Occipital lobe (tissue), 2 donors: ENCODE results near the gene FBXL17. TPM values are rescaled to one million over a fixed set of nuclear protein-coding genes. Genes with fewer than 3 reads are reported as not detected.
A peak's percentile ranks its signal among the peaks of the same experiment; 100 is the strongest.
"Not testable (repeated sequence)": the region's sequence is repeated elsewhere in the genome, so short reads cannot be mapped to it uniquely, and the experiment has no call there.

Experiments
- DNase-seq: peaks from one replicate; lab custom pipeline; 2025; lab: John Stamatoyannopoulos, UW
- total RNA-seq: library from RNA; depleted of rRNA; stranded (reverse); fragments of >200 nt; gene quantifications from one replicate; pipeline ENCODE4 v1.2.3, GENCODE V29; 2014

Gene FBXL17
- total RNA-seq, 1 donor from 2014 or later = 75.0 TPM

- DNase-seq = no peak
Observed at GRCh38 chr5:108312258-108312657, 69.6 kb downstream of the FBXL17 start.

GRCh38 chr5:108311682-108312081 lies 70.2 kb downstream of the FBXL17 start:
- no peak for DNase-seq

DNA sequence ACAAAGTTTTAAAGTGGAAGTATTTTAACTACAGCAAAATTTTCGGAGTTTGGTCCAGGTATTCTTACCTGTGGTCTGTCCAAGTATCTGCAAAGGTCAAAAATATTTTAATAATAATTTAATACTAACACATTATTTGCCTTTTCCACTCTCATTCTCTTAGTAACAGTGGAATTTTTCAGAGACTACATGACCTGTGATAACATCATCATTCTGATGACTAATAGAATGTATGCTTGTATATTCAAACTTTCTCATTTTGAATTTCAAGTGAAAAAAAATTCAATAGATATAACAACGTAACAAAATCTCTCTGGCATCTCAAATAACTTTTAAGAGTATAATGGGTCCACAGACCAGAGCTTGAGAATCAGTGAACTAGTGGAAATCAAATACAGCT lies 78.3 kb downstream of the FBXL17 start:
- DNase-seq = no peak

DNA sequence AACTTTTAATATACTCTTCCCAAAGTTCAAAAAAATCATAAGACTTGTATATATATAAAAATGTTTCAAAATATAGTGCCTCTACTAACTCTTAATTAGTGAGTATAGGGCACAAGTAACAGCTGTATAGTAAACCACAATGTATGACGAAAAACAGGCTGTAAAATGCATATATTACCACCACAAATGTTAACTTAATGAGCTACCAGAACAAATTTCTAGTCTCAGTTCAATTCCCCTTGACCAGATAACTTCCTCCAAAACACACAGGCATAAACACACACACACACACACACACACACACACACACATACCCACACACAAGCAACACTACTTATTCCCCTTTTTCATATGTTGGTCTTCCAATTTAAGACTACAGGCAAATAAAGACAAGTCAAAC lies 78.8 kb downstream of the FBXL17 start:
- DNase-seq = no peak

DNA sequence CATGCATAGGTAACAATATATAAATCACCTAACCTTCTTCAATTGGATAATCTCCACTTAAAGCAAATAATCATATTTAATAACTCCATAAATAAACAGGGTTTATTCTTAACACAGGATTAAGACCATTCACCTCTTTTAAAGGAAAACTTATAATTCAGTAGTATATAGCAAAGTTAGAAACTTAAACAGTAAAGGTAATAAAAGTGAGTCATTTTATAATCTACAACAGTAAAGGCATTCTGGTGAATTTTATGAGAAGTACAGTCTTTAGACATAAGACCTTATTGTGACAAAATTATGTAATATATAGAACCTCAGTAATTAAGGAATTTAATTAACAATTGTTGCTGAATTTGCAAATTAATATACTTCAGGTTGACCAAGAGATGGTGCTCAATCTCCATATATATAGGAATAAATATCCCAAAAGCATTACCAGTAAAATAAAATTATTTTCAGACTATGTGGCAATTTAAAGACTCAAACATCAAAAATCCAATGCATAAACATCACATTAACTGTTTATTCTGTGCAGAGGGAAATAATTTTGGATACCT lies 84.8 kb downstream of the FBXL17 start:
- DNase-seq = no peak

DNA sequence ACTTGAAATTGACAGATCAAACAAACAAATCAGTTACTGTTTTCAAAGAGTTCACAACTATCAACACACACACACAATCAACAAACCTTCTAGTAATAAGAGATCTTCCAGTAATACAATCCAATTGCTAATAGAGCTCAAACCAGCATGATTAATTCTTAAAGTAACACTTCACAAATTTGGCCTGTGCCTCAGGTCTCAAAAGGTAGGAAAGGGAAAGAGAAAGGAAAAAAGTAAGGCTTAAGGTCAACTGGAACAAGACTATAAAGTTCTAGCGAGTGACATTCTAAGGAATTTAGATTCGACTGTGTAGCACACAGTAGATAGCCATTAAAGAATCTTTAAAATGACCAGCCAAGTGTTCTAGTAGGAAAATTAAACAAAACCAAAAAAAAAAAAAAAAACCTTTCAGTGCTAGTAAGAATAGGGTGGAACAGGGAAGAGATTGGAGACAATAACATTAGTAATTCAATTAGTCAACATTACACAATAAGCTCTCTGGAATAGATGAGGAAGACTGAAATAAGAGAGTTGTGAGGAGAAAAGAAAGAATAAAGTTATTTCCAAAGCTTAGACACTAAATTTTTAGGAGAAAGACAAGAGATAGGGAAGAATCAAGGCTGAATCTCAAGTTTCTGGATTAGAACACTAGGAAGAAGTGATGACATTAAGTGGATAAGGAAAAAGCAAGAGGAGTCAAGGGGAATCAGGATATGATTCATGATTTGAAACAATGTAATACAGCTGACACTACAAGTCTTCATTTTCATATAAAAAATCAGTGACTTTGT lies 86.1 kb downstream of the FBXL17 start:
- no peak for DNase-seq

DNA sequence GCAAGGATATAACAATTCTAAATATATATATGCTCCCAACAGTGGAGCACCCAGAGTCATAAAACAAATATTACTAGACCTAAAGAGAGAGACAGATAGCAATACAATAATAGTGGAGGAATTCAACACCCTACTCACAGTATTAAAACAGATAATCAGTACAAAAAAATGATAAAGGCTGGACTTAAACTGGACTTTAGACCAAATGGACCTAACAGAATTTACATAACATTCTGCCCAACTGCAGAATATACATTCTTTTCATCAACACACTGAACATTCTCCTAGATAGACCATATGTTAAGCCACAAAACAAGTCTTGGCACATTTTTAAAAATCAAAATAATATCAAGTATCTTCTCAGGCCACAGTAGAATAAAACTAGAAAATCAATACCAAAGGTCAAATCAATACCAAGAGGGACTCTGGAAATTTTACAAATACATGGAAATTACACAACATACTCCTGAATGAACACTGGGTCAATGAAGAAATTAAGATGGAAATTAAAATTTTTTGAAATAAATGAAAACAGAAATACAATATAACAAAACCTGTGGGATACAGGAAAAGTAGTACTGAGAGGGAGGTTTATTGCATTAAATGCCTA lies 100.8 kb downstream of the FBXL17 start:
- DNase-seq = no peak

- DNase-seq = no peak
Observed at GRCh38 chr5:108280248-108280647, 101.7 kb downstream of the FBXL17 start.

DNA sequence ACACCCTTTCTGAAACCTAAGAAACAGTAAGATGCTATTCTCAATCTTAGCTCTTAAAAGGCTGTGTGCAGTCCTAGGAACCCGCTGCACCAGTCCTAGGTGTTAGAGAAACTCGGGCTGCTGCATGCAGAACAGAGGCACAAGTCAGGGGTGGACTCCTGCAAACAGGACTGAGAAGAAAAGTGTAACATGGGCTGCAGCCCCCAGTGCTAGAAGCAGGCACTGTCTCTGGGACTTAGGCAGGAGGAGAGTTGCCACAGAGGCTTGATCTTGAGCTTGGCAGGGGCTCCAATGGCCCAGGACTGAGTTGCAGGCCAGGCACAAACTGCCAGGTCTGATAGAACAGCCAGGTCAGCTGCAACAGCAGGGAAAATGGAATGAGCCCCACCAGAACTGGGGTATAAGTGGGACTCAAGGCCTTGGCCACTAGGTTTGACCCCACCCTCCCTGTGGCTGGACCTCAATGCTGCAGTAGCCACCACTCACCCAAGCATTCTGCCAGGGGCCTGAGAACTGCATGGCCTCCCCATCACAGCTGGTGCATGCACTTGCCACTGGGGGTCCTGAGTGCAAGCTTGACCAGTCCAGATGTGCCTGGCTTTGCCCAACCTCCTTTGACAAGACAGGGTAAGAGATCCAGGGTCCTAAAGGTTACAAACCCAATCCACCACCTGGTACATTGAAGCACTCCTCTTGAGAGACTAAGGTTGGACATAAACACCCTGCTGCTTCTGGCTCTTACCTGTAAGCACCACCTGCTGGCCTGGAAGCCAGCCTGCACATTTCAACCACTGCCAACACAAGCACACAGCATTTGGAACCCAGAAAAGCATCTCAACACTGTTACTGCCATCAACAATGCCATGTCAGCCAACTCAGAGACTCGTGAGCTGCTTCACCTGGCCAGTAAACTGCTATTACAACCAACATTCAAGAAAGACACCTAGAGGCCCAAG lies 103.3 kb downstream of the FBXL17 start:
- no peak for DNase-seq

GRCh38 chr5:108276187-108277050 lies 105.5 kb downstream of the FBXL17 start:
- DNase-seq = no peak

- not testable (repeated sequence) for DNase-seq
Observed at GRCh38 chr5:108274080-108274479, 107.8 kb downstream of the FBXL17 start.

DNA sequence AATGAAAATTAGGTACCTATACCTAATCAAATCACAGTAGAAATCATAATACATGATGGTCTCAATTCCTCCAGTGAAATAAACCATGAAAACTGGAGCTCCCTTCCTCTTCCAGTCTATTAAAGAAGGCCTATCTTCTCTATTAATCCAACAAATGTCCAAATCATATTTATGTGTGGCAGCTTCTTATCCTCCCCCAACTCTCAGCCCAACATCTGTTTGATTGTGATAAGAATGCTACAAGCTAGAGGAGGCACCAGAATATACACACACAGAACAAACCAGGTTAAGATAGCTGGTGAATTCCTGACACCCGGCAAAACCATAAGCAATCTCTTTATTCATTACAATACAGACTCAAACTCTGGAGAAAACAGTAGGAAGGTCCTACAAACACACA lies 110.8 kb downstream of the FBXL17 start:
- no peak for DNase-seq

- DNase-seq = no peak
Observed at GRCh38 chr5:108266242-108266641, 115.7 kb downstream of the FBXL17 start.

DNA sequence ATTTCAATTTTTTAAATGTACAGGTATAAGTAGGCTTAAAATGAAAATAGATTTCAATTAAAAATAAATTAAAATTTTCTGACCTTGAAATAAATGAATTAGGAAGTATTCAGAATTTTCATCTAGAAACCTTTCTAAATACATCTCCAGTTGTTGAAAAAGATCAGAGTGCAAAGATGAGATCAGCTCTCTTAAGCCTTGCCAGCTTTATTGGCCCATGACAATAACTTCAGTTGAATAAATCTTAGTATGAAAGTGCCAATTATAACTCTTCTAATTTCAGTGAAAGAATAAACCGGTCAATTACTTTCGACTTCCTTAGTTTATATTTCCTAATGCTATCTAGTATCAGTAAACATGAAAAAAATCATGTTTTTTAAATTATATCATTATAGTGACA lies 117.4 kb downstream of the FBXL17 start:
- no peak for DNase-seq

- DNase-seq = no peak
Observed at GRCh38 chr5:108263338-108263737, 118.6 kb downstream of the FBXL17 start.

DNA sequence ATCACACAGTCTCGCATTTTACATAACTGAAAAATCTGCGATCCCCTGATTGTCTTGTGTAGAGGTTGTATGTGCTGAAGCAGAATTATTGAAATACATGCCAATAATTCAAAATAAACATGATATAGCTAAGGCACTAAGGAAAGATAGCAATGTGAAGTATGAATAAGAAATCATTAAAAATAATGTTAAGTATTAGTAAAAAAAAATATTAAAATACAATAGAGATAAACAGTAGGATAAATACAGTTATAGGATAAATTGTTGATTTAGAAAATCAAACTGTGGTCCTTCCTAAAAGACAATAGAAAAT lies 121.1 kb downstream of the FBXL17 start:
- no peak for DNase-seq

DNA sequence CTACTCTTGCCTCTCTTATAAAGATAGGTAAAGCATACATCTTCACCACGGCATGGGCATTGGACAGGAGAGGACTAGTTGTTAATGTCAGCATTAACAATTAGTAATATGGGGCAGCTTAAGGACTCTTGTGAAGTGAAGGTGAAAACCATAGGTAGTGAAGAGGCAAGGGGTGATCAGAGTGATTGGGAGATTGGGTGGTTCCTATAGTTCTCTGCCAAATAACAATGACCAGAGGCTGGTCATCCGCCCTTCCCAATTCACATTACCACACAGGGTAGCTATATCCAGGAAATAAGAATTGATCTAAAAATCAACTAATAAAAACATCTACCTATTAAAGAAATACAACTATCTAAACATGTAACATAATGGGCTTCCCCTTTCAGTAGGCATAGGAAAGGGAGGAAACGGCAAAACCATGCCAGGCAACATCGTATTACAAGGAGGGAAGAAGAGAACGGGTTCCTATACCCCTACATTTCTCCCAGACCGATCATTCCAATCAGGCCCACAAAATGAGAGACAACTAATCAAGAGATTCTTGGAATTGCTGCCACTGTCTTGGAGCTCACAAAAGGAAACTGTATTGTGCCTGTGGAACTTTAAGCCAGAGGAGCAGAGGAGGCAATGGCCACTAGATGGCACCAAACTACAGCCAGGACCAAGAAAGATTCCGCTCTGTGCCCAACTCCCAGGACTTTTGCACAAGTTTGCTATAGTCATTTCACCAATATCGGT lies 121.6 kb downstream of the FBXL17 start:
- DNase-seq = peak; percentile 17

DNA sequence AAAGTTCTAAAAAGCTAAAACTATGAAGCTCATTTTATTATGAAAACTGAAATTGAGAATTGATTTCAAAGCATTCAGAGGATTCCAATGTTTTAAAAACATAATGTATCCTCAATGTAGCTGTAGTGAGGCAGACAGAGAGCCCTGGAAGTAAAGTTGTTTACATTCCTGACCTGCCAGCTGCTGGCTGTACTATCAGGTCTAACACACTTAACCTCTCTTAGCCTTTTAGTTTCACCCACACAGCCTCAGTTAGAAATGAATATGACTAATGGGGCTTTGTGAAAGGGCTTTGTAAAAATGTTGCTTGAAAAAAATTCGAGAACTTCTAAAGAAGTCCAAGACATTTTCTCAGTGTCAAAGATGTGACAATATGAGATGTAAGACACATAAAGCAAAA lies 122.6 kb downstream of the FBXL17 start:
- no peak for DNase-seq

- DNase-seq = no peak
Observed at GRCh38 chr5:108257996-108258395, 123.9 kb downstream of the FBXL17 start.

DNA sequence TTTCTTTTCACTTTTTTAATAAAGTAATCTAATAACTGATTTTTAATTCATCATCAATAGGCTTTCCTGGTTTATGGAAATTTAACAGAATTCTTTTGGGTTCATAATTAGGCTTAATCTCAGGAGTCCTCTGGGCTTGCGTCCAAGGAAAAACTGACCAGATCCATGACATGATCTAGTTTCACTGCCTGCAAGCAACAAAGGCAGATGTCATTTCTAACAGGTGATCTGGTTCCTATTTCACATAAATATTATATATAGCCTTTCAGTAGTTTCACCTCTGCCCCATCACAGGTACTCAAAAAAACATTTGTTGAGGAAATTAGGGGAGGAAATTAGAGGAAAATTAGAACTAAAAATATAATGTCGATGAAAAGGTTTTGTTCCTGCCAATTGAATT lies 126.4 kb downstream of the FBXL17 start:
- no peak for DNase-seq
